IMR-90 (cell line): ENCODE results near the gene ATP2B2. TPM values are rescaled to one million over a fixed set of nuclear protein-coding genes. Genes with fewer than 3 reads are reported as not detected.

Source experiments
- ATAC-seq: fragments of 200-7000 bp; cut with Tn5 transposase; 2 replicates; pipeline ENCODE4 v1.9.1; 2020; ENCODE audit warnings: low read depth, mild to moderate bottlenecking, moderate library complexity
- BruUV-seq: library from RNA; stranded (reverse); fragments of 400-500 nt; replicated peaks from 2 replicates; lab custom pipeline; 2021; lab: Mats Ljungman, UMichigan
- CTCF ChIA-PET: fragments of 300-600 bp; formaldehyde crosslinking; extraction: SDS; loops from one replicate; lab custom pipeline; 2021; ENCODE audit warnings: antibody characterized with exemption; lab: Yijun Ruan, JAX
- POLR2A ChIA-PET: fragments of 300-600 bp; sonication (Branson Sonifier 250); formaldehyde crosslinking; loops from one replicate; lab custom pipeline; 2022; ENCODE audit warnings: antibody characterized with exemption; ENCODE audit not compliant: unreplicated experiment; lab: Charles Lee
- DNase-seq: peaks from one replicate; pipeline ENCODE4 v3.0.0; 2013
- H2AFZ ChIP-seq: replicated peaks from 2 replicates; pipeline ENCODE3; 2013; ENCODE audit warnings: low read length, mild to moderate bottlenecking; ENCODE audit not compliant: poor library complexity
- H2AK5ac ChIP-seq: 2 replicates; pipeline ENCODE4 v1.6.1; 2013; ENCODE audit warnings: low read depth, low read length, inconsistent platforms
- H2AK9ac ChIP-seq: replicated peaks from 2 replicates; pipeline ENCODE3; 2013; ENCODE audit warnings: mild to moderate bottlenecking, low read depth, low read length, moderate library complexity; ENCODE audit not compliant: poor library complexity
- H2BK120ac ChIP-seq: 2 replicates; pipeline ENCODE4 v1.6.1; 2013; ENCODE audit warnings: low read depth, low read length, inconsistent platforms
- H2BK15ac ChIP-seq: 3 replicates; pipeline ENCODE4 v1.6.1; 2013; ENCODE audit warnings: low read depth, low read length, inconsistent platforms
- H2BK20ac ChIP-seq: 2 replicates; pipeline ENCODE4 v1.6.1; 2013; ENCODE audit warnings: low read depth, mild to moderate bottlenecking, inconsistent platforms, low read length, moderate library complexity
- H2BK5ac ChIP-seq: 2 replicates; pipeline ENCODE4 v1.6.1; 2013; ENCODE audit warnings: mild to moderate bottlenecking, low read depth, low read length, inconsistent platforms; ENCODE audit not compliant: poor library complexity, severe bottlenecking
- H3K14ac ChIP-seq: replicated peaks from 2 replicates; pipeline ENCODE4 v1.6.1; 2013; ENCODE audit warnings: low read depth, low read length, inconsistent platforms
- H3K18ac ChIP-seq: 2 replicates; pipeline ENCODE4 v1.6.1; 2013; ENCODE audit warnings: low read depth, low read length, control low read depth
- H3K23ac ChIP-seq: 2 replicates; pipeline ENCODE4 v1.6.1; 2013; ENCODE audit warnings: low read depth, low read length, inconsistent platforms
- H3K27ac ChIP-seq: 2 replicates; pipeline ENCODE4 v1.5.1; 2013; ENCODE audit warnings: mild to moderate bottlenecking, control low read depth, low read length; ENCODE audit not compliant: insufficient read depth
- H3K27me3 ChIP-seq: 2 replicates; pipeline ENCODE4 v1.6.1; 2013; ENCODE audit warnings: low read length; ENCODE audit not compliant: control insufficient read depth, insufficient read depth
- H3K36me3 ChIP-seq: 2 replicates; pipeline ENCODE4 v1.6.1; 2013; ENCODE audit warnings: low read length, mixed read lengths; ENCODE audit not compliant: control insufficient read depth, insufficient read depth
- H3K4ac ChIP-seq: 2 replicates; pipeline ENCODE4 v1.6.1; 2013; ENCODE audit warnings: low read depth, low read length, inconsistent platforms
- H3K4me1 ChIP-seq: 2 replicates; pipeline ENCODE4 v1.6.1; 2013; ENCODE audit warnings: low read length, mixed read lengths; ENCODE audit not compliant: control insufficient read depth, insufficient read depth
- H3K4me2 ChIP-seq: 2 replicates; pipeline ENCODE4 v1.6.1; 2013; ENCODE audit warnings: low read depth, mild to moderate bottlenecking, control low read depth, low read length, moderate library complexity
- H3K4me3 ChIP-seq: 2 replicates; pipeline ENCODE4 v1.5.1; 2013; ENCODE audit warnings: low read depth, mild to moderate bottlenecking, control low read depth, low read length, moderate library complexity; ENCODE audit not compliant: insufficient read depth
- H3K56ac ChIP-seq: 2 replicates; pipeline ENCODE4 v1.6.1; 2013; ENCODE audit warnings: low read length, inconsistent platforms; ENCODE audit not compliant: insufficient read depth; ENCODE audit errors: extremely low read depth
- H3K79me1 ChIP-seq, 2 experiments: 2 replicates each; pipeline ENCODE4 v1.6.1; 2013; ENCODE audit warnings: low read length in 2 of 2, inconsistent platforms in 1 of 2, low read depth in 1 of 2
- H3K9ac ChIP-seq: 2 replicates; pipeline ENCODE4 v1.6.1; 2013; ENCODE audit warnings: low read depth, low read length, control low read depth
- H3K9me1 ChIP-seq: 2 replicates; pipeline ENCODE4 v1.6.1; 2013; ENCODE audit warnings: low read length, inconsistent platforms; ENCODE audit not compliant: insufficient read depth
- H3K9me3 ChIP-seq: 2 replicates; pipeline ENCODE4 v1.6.1; 2013; ENCODE audit warnings: low read length; ENCODE audit not compliant: control insufficient read depth, insufficient read depth
- H4K20me1 ChIP-seq: 2 replicates; pipeline ENCODE4 v1.6.1; 2013; ENCODE audit warnings: low read length, inconsistent platforms; ENCODE audit not compliant: insufficient read depth
- H4K5ac ChIP-seq: 2 replicates; pipeline ENCODE4 v1.6.1; 2013; ENCODE audit warnings: mild to moderate bottlenecking, low read depth, low read length, control low read depth
- H4K8ac ChIP-seq, 2 experiments: 2 replicates each; pipeline ENCODE4 v1.6.1; 2013; ENCODE audit warnings: low read depth in 2 of 2, low read length in 2 of 2, control low read depth in 1 of 2, inconsistent platforms in 1 of 2
- H4K91ac ChIP-seq: 2 replicates; pipeline ENCODE4 v1.6.1; 2013; ENCODE audit warnings: low read depth, low read length, inconsistent platforms; ENCODE audit not compliant: insufficient read depth
- CHD1 ChIP-seq: IDR thresholded peaks from 2 replicates; pipeline ENCODE4 v1.6.1; 2012; ENCODE audit warnings: low read depth, low read length, improper control_type of control experiment
- MAFK ChIP-seq: IDR thresholded peaks from 2 replicates; pipeline ENCODE4 v1.6.1; 2012; ENCODE audit warnings: low read depth, low read length, improper control_type of control experiment
- MAZ ChIP-seq: IDR thresholded peaks from 2 replicates; pipeline ENCODE4 v1.6.1; 2012; ENCODE audit warnings: low read depth, mild to moderate bottlenecking, low read length, improper control_type of control experiment, moderate library complexity, borderline replicate concordance
- MXI1 ChIP-seq: IDR thresholded peaks from 2 replicates; pipeline ENCODE4 v1.6.1; 2012; ENCODE audit warnings: low read depth, mild to moderate bottlenecking, low read length, moderate library complexity, borderline replicate concordance
- POLR2A ChIP-seq: IDR thresholded peaks from 2 replicates; pipeline ENCODE4 v1.6.1; 2012; ENCODE audit warnings: mild to moderate bottlenecking, low read depth, low read length
- WGBS, 2 experiments: methylation state at CpG; one replicate each; pipeline versions ENCODE4 v1.1.5 to v1.1.7; 2013; ENCODE audit warnings: missing lambda C conversion rate in 2 of 2; ENCODE audit not compliant: insufficient read length in 1 of 2; ENCODE audit errors: extremely low coverage in 2 of 2; 5-methylcytosine and 5-hydroxymethylcytosine counted together
- dilution Hi-C: fragments of 300-500 bp; cut with HindIII; formaldehyde crosslinking; loops from one replicate; pipeline ENCODE4 v1.14.3; 2018; ENCODE audit warnings: low sequenced_read_pairs; ENCODE audit not compliant: unreplicated experiment
- in situ Hi-C: fragments of 300-500 bp; cut with MboI; formaldehyde crosslinking; loops from 3 replicates; pipeline ENCODE4 v1.14.3; 2019; ENCODE audit warnings: low sequenced_read_pairs, inconsistent platforms, mixed read lengths
- intact Hi-C: fragments of 100-400 bp; cut with micrococcal nuclease; formaldehyde crosslinking; loops from 2 replicates; pipeline ENCODE4 v1.10.0; 2022
- polyA plus RNA-seq, 3 experiments: library from polyadenylated mRNA; depleted of rRNA; stranded (reverse); fragments of >200 nt; gene quantifications; 2 replicates each; pipeline ENCODE4 v1.2.3, GENCODE V29; 2012; ENCODE audit warnings: low replicate concordance in 1 of 3
- total RNA-seq: library from RNA; depleted of rRNA; stranded (reverse); fragments of >200 nt; gene quantifications from 2 replicates; pipeline ENCODE4 v1.2.3, GENCODE V29; 2012
- TF ChIP-seq, protein P1 (sequence below): fragments of 150-350 bp; IDR thresholded peaks from 2 replicates; pipeline ENCODE4 v1.6.1; 2016; ENCODE audit warnings: low read depth, mild to moderate bottlenecking, low read length, moderate library complexity, borderline replicate concordance
- TF ChIP-seq, protein P2 (sequence below): fragments of 150-350 bp; IDR thresholded peaks from 2 replicates; pipeline ENCODE4 v1.6.1; 2017; ENCODE audit warnings: mild to moderate bottlenecking, antibody characterized with exemption, low read length, low read depth

ATP2B2 gene
- total and polyA plus RNA-seq, 2 of the 4 experiments (the other 2 are of a cell fraction): under 0.01 to 0.02 TPM

DNA sequence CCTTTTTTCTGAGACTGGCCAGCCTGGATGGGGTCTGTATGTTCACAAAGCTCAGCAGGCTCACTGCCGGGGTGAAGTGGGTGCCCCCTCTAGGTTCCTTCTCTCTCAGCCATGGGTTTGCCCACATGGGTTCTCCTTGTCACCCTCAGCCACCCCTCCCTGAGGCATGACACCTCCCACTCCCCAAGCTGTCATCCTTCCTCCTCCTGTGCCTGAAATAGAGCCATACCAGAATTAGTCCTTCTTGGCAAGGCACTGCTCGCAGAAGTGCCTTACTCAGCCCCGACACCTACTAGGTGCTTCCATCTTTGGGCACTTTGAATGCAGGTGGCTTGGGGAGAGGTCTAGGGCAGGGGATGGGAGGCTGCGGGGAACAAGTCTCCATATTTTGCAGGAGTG is 121.5 kb downstream of the ATP2B2 start:
- no peak overlapping the region for H3K18ac ChIP-seq
- no peak overlapping the region for H3K4me2 ChIP-seq
- ChIA-PET CTCF (no interaction called here), POLR2A (no interaction called here)
- in situ Hi-C loops (no loop called here), dilution Hi-C loops (no loop called here), intact Hi-C loops (no loop called here)
- no peaks in the 10 kb centered on the region for H3K36me3 ChIP-seq
- no peak overlapping the region for H4K5ac ChIP-seq
- no peaks in the 10 kb centered on the region for H3K4me1 ChIP-seq
- no peak overlapping the region for H2AK9ac ChIP-seq
- no peaks in the 10 kb centered on the region; the same call in 1 of the 2 replicates for H3K9me1 ChIP-seq
- WGBS, 2 experiments: 100% methylated on average over 1 of the region's 4 CpGs; no CpG with 5 or more reads in 1 of the 2 experiments
- peaks cover 26% of the 10 kb centered on the region for H3K27me3 ChIP-seq
- H3K9ac ChIP-seq: no peak overlapping the region
- H3K56ac ChIP-seq: no peak overlapping the region
- H3K4me3 ChIP-seq: no peak overlapping the region
- H3K14ac ChIP-seq: no peak overlapping the region
- no peak overlapping the region for H3K27ac ChIP-seq
- TF ChIP-seq MAFK (no peak), MXI1 (no peak), CHD1 (no peak), POLR2A (no peak), MAZ (no peak)
- TF ChIP-seq, protein P1, sequence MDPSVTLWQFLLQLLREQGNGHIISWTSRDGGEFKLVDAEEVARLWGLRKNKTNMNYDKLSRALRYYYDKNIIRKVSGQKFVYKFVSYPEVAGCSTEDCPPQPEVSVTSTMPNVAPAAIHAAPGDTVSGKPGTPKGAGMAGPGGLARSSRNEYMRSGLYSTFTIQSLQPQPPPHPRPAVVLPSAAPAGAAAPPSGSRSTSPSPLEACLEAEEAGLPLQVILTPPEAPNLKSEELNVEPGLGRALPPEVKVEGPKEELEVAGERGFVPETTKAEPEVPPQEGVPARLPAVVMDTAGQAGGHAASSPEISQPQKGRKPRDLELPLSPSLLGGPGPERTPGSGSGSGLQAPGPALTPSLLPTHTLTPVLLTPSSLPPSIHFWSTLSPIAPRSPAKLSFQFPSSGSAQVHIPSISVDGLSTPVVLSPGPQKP: no peak
- TF ChIP-seq, protein P2, sequence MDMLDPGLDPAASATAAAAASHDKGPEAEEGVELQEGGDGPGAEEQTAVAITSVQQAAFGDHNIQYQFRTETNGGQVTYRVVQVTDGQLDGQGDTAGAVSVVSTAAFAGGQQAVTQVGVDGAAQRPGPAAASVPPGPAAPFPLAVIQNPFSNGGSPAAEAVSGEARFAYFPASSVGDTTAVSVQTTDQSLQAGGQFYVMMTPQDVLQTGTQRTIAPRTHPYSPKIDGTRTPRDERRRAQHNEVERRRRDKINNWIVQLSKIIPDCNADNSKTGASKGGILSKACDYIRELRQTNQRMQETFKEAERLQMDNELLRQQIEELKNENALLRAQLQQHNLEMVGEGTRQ: no peak
- no peak overlapping the region for H4K91ac ChIP-seq
- H3K79me1 ChIP-seq: no peaks in the 10 kb centered on the region
- H3K9me3 ChIP-seq: peaks cover 24% of the 10 kb centered on the region
- H2AK5ac ChIP-seq: no peak overlapping the region
- BruUV-seq: no TSS peak
- H2BK5ac ChIP-seq: no peak overlapping the region
- no peak overlapping the region for H2BK120ac ChIP-seq
- H2BK15ac ChIP-seq: no peak overlapping the region
- no peak overlapping the region for H3K4ac ChIP-seq
- H4K8ac ChIP-seq: no peak overlapping the region
- ATAC-seq (no peak), DNase-seq (no peak)
- H2BK20ac ChIP-seq: no peak overlapping the region
- H4K20me1 ChIP-seq: no peaks in the 10 kb centered on the region
- no peak overlapping the region for H2AFZ ChIP-seq
- no peak overlapping the region for H3K23ac ChIP-seq
